GM20431 (cell line): ENCODE data around the gene NAALADL1.

ENCODE experiments used
- in situ Hi-C: fragments of 300-500 bp; cut with MseI, MboI; formaldehyde crosslinking; loops from one replicate; pipeline ENCODE4 v1.15.0; 2020; ENCODE audit warnings: low sequenced_read_pairs; ENCODE audit not compliant: unreplicated experiment

NAALADL1 gene

DNA sequence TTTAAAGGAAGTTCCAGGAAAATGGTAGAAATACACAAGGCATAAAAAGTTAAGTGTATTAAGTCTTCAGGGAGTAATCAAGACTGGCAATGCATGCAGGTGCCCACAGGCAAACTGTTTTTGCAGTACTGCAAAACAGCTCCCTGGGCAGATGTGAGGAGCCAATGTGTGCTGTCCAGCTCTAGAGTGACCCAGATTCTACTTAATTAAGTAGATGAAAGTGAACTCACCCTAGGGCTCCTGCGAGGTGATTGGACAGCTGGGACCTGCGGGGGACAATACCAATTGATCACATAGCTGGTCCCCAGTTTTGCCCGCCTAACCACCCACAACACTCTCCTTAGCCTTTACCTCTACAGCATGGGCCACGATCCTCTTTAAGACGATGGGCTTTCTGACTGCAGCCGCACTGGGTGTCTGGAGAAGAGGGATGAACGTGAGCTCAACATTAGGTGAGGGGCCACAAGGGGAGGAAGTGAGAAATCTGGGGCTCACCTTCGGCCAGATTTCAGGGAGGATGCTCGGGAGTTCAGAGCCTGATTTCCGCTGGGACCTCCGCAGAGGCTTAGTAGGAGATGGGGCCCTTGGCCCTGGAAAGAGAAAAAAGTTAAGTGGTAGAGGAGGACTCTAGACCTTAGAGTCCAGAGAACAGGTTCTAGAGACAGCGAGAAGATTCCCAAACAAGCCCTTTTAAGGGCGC is 24.9 kb upstream of the NAALADL1 start:
- in situ Hi-C loops: no loop called here

- in situ Hi-C loops: no loop called here
Observed at GRCh38 chr11:65078786-65079342, 20.5 kb upstream of the NAALADL1 start.

DNA sequence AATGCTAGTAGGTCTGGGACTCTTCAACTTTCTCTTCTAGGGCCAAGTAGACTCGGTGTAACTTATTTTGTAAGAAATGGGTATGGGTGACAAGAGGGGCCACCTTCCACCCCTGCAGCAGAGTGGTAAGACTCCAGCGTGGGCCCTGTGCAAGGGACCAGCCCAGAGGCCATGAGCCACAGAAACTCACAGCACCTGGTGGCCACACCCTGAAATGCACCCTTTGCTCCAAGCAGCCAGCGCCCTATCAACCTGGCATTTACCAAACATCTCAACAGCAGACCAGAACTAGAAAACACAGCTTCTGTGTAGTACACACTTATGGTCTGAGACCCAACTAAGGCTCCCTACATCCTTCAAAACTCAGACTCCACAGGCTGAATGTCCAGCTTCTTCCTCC is 19.8 kb upstream of the NAALADL1 start:
- in situ Hi-C loops: no loop called here

GRCh38 chr11:65077451-65077850 is 19.1 kb upstream of the NAALADL1 start:
- in situ Hi-C loops: no loop called here

DNA sequence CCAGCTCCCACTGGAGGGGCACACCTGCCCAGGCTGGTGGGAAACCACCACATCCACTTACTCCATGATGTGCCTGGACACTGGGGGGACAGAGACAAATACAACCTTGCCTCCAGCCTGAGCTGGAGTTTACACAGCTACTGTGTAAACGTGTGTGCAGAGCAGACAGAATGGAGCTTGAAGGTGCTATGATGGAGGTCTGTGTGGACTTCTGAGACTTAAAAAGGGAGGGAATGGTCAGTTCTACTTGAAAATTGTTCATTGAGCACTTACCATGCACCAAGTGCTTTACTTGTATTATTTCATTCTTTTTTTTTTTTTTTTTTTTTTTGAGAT is 14.2 kb upstream of the NAALADL1 start:
- in situ Hi-C loops: no loop called here

- in situ Hi-C loops: no loop called here
Observed at GRCh38 chr11:65071907-65072630, 13.7 kb upstream of the NAALADL1 start.

DNA sequence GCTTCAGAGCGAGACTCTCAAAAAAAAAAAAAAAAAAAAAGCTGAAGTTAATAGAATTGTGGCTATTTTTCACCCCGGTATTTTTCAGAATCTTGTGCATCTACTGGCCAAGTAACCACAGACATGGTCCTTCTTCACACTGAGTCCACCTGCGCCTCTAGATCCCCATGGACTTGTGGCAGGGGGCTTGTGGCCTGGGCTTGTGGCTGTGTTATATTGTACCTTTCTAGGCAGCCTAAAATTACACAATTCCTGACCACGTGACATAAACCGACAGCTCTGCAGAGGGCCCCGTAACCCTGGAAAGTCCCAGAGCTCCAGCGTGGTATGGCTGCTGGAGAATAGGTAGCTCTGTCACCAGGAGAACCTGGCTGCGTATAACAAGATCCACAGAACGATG is 10.9 kb upstream of the NAALADL1 start:
- in situ Hi-C loops: no loop called here

- in situ Hi-C loops: no loop called here
Observed at GRCh38 chr11:65067446-65067845, 9.1 kb upstream of the NAALADL1 start.

DNA sequence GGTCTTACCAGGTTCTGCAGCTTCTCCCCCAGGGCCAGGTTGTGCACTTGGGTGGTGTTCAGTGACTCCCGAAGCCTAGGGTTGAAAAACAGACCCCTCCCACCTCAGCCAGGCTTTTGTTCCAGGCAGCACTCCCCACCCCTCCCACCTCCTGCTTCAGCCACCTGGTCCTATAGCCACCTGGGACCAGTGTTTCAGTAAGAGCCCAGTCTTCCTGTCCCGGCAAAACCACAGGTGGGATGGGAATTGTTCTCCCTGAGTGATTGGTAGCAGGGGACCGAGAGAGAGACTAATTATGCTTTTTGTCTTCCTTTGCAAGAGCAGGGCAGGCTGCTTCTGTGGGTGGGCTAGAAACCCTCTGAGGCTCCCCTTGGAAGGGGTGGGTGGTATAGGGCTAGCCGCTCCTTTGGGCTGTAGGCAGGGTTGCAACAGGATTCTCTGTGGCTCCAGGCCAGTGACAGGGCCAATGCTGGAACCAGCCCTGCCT is 8.5 kb upstream of the NAALADL1 start:
- in situ Hi-C loops: no loop called here

DNA sequence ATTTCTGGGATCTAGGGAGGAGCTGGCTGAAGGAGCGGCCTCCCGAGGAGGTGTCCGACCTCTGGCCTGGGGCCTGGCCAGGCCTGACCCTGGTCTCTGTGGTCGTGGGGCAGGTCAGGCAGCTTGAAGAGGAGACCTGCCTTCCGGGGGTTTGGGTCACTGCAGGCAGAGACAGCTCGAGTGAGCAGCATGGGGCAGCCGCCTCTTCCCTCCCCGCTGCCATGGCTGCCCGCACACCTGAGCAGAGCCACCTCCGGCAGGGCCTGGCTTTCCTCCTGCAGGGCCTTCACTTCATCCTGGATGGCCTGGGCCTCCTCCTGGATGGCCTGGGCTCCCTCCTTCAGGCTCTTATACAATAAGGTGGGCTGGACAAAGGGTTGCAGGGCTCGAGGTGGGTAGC is 8.0 kb upstream of the NAALADL1 start:
- in situ Hi-C loops: no loop called here

DNA sequence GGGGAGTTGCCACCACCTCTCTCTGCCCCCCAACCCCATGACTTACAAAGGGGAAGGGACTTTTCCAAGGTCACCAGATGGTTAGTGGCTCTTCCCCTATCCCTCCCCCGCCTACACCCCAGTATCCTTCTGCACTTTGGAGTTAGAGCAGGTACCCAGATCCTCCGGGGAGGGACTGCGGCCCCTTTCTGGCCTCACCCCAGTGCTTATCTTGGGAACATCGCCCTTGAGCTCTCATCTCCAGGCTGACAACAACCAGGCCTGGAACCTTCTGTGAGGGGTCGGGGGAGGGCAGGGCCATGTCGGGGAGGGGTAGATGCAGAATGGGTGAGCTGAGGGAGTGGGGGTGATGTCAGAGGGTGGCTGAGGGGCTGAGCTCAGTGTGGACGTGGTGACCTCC is 7.5 kb upstream of the NAALADL1 start:
- in situ Hi-C loops: no loop called here

DNA sequence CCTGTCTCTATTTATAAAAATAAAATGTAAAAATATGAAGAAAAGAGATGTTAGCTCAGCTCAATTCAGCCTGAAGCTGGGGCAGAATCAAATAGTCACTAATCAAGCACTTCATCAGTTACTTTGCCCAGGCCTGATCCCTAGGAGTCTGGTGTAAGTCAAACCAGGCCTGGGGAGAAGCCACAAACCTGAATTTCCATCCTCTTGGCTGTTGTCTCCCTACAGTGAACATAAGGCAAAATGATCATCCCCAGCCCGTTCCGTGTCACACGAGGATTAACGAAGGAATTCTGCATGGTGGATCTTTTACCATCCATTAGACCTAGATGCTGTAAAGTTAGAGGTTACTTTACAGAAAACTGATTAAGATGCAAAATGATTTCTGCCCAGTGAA is 6.5 kb upstream of the NAALADL1 start:
- in situ Hi-C loops: no loop called here

- in situ Hi-C loops: no loop called here
Observed at GRCh38 chr11:65063532-65063931, 5.2 kb upstream of the NAALADL1 start.

- in situ Hi-C loops: no loop called here
Observed at GRCh38 chr11:65060913-65061408, 2.6 kb upstream of the NAALADL1 start.

GRCh38 chr11:65059959-65060824 is 1.8 kb upstream of the NAALADL1 start:
- in situ Hi-C loops: no loop called here

DNA sequence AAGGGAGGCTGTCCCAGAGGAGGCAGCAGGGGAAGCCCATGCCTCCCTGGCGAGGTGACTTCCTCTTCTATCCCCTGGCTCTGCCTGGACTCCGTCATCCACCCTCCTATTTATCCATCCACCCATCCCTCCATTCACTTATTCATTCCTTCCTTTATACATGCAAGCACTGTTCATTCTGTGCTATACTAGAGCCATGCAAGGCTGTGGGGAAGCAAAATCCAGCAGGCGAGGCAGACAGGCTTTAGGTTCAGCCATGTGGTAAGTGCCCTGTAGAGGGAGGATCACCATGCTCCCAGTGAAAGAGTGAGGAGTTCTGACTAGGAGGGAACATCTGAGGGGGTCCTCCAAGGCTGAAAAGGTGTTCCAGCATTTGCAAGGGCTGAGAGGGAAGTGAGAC is 1.2 kb upstream of the NAALADL1 start:
- in situ Hi-C loops: no loop called here

- in situ Hi-C loops: no loop called here
Observed at GRCh38 chr11:65058012-65058411, 341 bp downstream of the NAALADL1 start.

- in situ Hi-C loops: no loop called here
Observed at GRCh38 chr11:65057526-65057925, 827 bp downstream of the NAALADL1 start.

DNA sequence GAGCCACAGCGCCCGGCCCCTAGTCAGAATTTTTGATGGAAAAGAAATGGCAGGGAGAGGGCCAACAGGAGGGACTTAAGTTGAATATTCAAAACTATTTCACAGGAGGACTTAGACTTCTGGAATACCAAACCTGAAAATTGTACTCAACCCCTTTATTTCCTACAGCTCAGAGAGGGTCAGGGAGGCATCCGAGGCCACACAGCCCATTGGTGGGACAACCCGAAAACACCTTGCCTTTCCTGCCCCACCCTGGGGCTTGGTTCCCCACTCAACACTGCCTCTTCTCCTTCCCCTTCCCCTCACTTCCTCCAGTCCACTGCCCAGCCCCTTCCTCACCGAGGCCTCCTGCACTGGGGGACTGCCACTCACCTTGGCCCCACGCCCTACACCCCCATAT is 1.4 kb downstream of the NAALADL1 start:
- in situ Hi-C loops: no loop called here

GRCh38 chr11:65055538-65055937 is 2.8 kb downstream of the NAALADL1 start:
- in situ Hi-C loops: no loop called here
